ENCODE data around the gene CADPS2.

CADPS2 gene

DNA sequence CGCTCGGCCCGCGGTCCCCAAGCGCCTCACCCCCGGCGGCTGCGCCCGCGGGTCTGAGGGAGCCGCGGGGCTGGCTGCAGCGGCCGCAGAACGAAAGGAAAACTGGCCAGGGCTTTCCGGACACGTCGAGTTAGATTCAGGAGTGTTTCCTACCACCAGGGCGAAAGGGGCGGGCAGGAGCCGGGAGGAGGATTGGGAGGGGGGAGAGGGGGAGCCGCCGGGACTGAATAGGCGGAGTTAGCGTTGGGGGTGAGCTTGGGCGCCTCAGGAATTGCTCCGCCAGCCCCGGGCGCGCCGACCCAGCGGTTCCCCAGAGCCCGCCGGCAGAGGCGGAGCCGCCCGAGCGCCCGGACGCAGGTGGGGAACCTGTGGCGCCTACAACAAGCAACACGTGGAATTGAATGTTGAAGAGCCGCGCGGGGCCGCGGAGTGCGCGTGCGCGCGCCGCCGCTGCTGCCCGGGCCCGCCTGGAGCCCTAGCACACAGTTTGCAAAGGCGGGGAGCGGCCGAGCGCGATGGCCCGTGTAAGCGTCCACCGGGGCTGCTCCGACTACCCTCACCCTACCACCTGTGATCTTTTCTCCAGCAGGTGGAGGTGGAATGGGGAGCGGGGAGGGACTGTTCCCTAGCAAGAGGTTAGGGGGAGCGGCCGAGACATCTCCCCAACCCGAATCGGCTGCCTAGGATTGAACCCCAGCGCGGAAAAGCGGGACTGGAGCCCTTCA lies at the start of gene CADPS2:
TSS of gene CADPS2 (minus strand) at position 104 of the 725 bp plus-strand sequence. CDS start 123 bp downstream, outside the sequence.
- DNase-seq (ENCODE audit: low read depth) = no peak

DNA sequence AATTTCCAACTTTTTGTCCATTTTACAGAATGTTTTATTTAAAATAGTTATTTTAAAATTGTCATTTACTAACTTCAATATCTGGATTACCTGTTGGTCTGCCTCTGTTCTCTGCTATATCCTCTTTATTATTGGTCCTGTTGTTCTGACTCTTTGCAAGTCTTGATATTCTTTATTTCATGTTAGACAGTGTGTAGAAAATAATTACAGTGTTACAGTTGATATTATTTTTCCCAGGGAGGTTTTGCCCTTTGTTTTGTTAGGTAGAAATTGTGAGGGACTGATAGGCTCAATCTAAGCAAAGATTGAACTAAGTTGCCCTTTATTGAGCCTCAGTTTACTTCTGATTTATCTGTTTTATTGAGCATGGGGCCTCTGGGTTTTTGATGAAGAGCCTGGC lies 49.4 kb upstream of the CADPS2 start:
- no peak for DNase-seq (ENCODE audit: low read depth)

DNA sequence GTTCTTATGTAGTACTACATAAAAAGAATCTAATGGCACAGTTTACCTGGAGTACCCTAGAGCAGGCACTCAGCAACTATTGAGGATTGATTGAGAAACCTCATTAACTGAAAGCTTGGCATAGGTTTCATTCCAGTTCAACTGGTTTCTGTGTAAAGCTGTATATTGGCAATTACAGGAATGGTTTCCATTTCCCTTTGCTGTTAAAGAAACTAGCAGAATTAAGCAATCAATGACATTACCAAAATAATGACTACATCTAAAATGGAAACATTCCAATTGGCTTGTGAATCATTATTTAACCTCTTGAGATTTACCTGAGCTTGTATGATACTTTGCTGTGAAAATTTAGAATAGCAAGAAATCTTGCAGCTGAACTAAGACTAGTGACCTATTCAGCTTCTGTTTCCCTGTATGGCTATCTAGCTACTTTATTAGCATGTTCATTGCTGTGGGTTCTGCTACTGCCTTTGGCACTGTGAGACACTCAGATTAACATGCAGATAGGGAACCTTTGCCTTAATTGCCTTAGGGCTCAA lies 33.5 kb upstream of the CADPS2 start:
- no peak for DNase-seq (ENCODE audit: low read depth)

DNA sequence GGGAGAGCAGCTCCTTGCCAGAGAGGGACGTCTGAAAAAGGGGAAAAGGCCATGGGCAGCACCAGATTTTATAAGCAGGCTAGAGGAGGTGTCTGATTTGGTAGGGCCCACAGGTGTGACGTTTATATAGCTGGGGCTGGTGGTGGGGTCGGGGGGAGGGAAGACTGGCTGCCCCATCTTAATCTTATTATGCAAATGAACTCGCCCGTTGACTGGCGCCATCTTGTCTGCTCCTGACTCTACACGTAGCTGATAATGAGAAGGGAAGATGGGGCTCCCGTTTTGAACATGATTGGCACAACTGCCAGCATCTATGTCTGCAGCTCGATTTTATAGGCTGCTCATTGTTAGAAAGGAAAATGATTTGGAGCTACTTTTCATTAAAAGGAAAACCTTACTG lies 28.6 kb upstream of the CADPS2 start:
- DNase-seq (ENCODE audit: low read depth) = no peak

DNA sequence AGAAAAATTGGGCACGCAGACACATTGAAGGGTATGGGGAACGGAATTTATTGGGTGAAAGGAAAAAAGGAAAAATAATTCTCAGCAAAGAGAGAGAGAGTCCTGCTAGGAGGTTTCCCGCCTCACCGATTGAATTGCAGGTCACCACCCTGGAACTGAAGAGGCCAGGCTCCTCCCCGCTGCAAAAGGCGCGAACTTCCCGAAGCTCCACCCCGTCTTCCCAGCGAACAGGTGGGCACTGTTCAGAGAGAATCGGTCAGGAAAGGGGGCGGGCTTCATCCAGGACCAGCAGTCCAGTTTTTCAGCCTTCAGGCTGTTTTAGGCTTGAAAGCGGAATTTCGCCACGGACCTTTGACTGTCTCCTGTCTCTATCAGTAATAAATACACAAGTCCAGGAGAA lies 27.3 kb upstream of the CADPS2 start:
- DNase-seq (ENCODE audit: low read depth) = no peak

DNA sequence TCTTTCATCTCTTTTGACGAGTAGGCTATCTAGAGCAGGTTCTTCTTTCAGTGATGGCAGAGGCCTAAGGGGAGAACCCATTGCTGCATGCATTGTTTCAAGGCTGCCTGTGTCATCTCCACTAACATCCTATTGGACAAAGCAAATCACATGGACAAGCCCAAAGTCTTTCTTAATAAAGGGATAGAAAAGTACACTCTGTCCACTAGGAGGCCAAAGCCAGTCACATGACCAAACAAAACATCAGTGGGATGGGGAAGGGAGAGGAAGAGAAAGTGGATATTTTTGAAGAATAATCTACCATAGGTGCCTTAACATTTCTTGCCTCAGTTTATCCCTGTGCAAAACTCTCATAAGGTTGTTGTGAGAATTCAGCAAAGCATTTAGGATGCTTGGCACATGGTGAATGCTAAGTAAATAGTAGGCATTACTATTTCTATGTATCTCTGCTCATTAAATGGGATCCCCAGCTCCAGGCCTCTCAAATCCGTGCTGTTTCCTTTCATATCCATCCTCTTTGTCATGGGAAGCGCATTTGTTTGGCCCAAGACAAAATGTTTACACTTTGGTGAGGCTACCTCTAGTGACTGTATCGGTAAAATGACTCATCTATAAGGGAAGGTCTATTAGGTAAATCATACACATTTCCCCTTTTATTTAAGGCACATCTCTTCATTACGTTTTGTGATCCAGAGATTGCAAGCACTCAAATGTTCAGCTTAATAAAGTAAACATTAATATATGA lies 16.7 kb upstream of the CADPS2 start:
- DNase-seq (ENCODE audit: low read depth) = no peak

DNA sequence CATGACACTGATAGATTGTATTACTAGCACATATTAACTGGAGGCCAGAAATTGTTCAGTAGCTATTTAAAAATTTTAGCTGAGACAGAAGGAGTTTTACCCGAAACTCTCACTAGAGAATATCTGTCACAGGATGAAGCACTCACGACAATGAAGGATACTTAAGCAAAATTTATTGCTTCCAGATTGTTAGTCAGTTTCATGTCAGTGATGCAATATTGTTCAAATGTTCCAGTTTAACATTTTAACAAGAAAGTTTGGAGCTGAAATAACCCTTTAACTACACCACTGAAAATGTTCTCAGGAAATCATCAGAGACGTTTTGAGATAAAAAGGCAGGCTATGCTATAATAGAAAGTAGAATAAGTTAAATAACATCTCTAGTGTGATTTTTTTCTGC lies 15.0 kb upstream of the CADPS2 start:
- no peak for DNase-seq (ENCODE audit: low read depth)

DNA sequence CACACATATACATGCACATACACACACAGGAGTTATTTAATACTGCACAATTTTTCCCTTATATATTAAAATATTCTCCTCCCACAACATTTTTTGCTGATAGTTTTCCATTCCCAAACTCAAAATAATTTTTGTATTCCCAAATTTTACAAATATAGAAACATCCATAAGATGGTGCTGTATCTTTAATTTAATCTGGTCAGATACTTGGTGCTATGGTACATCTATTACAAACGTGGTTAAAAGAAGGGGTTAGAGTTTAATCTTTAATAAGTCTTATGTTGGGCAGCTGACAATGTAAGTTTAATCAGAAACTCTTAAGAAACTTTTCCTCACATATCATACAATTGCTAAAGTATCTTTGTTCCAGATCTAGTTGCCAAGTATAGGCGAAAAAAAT lies 10.2 kb upstream of the CADPS2 start:
- DNase-seq (ENCODE audit: low read depth) = no peak

DNA sequence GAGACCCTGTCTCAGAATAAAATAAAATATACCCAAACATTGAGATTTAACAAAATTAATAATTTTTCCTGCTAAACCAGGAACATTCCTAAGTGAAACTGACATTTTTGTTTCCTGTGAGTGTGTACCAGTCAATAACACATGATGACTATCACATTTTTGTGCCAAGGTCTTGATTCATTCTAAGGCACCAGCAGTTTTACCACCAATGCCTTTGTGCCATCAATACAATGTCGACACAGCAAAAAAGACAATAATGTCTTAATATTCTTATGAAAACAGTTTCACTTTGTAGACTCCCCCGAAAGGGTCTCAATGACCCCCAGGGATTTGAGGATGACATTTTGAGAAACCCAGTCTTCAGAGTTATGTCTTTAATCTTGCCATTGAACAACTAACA lies 7.2 kb upstream of the CADPS2 start:
- DNase-seq (ENCODE audit: low read depth) = no peak

DNA sequence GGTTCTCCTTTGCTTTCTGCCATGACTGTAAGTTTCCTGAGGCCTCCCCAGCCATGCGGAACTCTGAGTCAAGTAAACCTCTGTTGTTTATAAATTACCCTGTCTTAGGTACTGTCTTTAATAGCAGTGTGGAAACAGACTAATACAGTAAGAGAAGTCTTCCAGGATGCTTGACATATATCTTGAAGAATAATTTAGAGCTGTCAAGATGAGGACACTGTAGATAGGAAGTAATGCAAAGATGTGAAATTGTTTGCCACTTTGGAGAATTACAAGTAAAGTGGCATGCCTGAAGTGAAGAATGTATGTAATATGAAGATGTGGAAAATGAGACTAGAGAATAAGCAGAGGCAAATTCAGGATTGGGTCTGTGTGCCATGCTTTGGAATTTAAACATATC lies 2.9 kb upstream of the CADPS2 start:
- no peak for DNase-seq (ENCODE audit: low read depth)

DNA sequence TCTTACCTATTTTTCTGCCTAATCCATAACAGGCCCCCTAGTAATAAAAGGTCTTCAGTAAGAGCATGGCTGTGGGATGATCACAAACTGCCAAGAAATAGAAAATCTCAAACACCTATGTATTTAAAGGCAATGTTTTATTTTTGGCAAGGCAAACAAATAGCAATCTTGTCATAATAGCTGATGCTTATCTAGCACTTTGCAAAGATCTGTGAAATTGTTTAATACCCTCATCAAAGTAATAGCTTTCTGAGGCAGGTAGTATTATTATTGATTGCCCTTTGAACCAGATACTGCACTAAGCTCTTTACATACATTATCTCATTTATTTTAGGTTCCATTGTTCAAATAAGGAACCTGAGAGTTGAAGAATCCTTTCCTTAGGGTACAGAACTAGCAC lies 1.6 kb upstream of the CADPS2 start:
- DNase-seq (ENCODE audit: low read depth) = no peak

DNA sequence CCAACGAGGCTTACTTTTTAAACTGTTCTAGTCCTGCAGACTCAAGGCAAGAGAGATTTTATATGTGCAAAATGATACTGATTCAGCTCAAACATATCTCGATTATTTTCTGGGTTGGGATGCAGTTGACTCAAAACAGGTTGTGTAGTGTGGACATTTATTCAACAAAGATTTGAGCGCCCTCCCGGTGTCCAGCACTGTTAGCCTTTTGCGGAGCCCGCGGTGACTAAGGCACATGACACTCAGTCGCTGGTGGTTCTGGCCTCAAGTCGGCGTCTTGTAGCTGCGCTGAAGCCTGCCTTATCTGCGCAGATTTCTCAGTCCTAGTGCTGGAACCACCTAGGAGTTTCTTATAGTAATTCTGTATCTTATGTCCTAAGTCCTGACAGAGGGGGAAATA lies 938 bp upstream of the CADPS2 start:
- no peak for DNase-seq (ENCODE audit: low read depth)

DNA sequence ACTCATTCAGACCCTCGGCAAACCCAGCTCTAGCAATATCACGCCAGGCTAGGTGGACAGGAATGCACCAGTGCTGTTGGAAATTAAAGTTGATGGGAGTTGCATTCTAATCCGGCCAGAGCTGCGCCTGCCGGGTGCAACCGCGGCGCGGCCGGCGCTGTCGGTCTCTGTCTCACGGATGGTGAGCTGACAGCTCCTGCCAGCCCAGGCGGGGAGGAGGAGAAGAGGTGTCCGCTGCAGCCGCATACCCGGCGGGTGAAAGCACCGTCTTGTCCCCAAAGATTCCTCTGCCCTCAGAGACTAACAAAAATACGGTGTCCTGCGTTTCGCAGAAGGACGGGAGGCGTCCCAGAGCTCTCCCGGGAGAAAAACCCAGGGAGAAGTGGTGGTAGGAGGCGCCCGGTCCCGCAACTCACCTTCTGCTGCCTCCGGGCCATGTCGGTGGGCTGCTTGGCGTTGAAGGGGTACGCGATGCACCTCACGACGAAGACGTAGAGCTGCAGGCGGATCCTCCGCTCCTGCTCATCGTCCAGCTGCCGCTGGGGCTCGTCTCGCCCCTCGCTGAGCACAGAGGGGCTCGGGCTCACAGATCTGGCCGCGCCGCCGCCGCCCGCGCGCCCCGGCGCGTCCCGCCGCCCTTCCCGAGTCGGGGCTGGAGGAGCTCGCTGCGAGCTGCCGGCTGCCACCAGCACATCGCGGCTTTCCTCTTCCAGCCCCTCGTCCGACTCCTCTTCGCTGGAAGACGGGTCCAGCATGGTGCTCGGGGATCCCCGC lies 490 bp downstream of the CADPS2 start:
- no peak for DNase-seq (ENCODE audit: low read depth)

DNA sequence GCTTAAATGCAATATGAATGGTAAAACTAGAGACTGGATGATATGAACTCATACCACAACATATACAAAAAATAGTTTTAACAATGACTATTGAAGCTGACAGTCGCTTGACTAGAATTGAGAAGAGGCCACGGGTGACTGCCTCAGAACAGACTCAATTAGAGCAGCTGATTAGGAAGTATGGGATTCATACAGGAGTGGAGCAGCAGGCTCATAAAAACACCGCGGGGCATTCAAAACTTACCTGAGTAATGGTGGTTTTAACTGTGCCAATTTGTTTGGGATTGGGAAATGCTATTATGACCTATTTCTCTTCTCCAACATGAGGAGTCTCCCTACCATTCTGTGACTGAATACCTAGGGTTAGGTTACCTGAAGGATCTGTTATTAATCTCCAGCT lies 2.1 kb downstream of the CADPS2 start:
- DNase-seq (ENCODE audit: low read depth) = no peak

DNA sequence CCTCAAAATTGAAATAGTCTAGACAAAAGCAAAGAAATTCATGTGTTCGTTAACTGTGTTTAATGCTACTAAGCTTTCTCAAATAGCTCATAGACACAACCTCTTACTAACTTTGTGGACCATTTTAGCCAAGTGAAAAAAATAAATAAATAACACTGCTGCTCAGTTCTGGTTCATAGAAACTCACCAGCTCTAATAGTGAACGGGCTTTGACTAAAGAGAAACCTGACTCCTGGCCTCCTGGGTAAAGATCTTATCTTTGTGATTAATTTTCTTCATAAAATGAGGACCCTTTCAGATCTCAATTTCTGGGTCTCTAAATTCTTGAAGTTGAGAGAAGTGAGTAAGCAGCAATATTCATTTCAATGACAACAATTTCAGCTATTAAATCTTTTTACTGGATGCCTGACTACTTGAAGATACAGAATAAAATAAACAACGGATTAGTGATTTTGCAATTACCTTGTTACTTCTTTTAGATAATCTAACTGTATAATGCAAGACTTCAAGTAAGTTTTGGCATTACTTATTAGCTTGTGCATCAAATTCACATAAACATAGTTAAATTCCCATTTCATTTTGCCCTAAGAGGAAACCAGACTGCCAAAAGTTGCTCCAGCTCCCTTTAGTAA lies 3.1 kb downstream of the CADPS2 start:
- DNase-seq (ENCODE audit: low read depth) = no peak

DNA sequence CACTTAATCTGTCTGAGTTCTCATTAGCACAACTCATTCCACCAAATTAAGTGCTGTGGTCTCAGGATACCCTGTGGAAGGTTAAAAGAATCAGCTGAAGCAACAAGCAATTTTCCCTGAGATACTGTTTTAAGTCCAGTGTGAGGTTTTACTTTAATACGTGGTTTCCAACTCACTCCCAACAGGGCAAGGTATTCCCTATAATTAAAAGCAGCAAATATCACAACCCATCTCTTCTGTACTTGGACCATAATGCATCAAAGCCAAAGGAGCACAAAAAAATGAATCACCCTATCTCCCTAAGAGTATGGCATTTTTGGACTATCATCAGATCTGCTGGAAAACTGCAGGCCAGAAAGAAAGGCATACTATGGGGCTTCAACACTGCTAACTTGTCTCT lies 4.9 kb downstream of the CADPS2 start:
- no peak for DNase-seq (ENCODE audit: low read depth)

DNA sequence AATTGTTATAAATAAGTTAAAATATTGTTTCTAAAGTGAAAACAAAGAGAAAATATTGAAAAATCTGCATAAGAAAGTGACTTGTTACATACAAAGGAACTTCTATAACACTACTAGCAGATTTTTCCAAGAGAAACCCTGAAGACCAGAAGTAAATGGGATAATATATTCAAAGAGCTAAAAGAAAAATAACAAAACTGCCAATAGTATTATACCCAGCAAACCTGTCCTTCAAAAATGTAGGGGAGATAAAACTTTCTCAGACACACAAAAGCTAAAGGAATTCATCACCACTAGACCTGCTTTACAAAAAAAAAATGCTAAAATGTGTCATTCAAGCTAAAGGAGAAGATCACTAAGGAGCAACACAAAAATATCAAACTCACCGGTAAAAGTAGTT lies 17.0 kb downstream of the CADPS2 start:
- DNase-seq (ENCODE audit: low read depth) = no peak

DNA sequence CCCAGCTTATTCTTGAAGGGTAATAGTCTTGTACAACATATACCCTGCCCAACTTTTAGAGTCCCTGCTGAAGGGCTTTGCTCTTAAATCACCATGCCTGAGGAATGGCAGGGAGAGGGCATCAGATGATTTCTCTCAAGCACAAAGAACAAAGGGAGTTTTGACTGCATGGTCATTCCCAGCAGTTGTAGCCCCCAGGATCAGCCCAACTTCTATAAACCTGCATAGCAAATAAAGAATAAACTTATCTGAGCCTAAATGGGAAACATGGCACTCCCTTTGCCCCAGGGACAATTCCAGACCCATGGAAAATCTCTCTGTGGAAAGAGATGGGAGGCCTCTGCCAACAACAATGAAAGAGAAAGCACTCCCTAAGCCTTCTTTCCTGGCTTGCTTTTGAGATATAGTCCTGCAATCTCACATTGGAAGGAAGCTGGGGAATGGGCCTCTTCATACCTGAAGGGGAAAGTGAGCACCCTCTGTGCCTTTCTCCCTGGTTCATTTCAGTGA lies 18.7 kb downstream of the CADPS2 start:
- no peak for DNase-seq (ENCODE audit: low read depth)

DNA sequence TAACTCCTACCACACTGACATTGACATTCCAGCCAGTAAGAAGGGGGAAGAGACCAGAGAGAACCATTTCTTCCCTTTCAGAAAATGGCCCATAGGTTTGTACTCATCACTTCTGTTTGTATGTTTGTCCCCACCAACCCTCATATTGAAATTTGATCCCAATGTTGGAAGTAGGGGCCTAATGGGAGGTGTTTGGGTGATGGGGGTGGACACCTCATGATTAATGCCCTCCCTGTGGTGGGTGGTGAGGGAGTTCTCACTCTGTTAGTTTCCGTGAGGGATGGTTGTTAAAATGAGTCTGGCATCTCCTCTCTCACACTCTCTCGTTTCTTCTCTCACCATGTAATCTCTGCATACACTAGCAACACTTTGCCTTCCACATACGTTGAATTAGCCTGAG lies 21.4 kb downstream of the CADPS2 start:
- no peak for DNase-seq (ENCODE audit: low read depth)

DNA sequence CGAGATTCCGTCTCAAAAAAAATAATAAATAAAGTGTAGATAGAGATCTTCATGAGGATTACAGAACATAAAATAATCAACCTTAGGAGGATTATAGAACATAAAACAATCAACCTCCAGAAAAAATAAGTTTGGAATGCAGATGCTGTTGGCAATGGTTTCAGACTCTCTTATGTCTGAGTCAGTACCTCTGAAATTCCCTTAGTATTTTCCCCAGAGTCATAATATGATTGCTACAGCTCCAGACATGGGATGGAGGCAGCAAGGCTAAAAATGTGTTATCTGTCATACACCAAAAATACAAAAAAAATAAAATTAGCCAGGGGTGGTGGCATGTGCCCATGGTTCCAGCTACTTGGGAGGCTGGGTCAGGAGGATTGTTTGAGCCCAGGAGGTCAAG lies 22.2 kb downstream of the CADPS2 start:
- no peak for DNase-seq (ENCODE audit: low read depth)

DNA sequence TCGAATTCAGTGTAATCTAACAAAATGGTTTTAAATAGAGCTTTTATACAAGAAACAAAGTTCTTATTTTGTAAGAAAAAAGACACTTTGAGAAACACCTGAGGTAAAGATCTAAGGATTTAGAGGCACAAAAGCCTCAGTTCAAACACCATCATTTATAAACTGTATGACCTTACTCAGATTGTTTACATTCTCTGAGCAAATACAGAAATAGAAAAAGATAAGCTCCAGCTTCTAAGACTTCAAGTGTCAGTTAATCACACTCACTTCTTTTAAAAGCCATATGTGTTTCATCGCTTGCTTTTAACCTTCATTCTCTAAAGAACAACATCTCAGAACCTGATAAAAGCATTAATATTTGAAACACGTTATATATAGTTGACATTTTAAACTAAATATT lies 27.9 kb downstream of the CADPS2 start:
- DNase-seq (ENCODE audit: low read depth) = no peak

DNA sequence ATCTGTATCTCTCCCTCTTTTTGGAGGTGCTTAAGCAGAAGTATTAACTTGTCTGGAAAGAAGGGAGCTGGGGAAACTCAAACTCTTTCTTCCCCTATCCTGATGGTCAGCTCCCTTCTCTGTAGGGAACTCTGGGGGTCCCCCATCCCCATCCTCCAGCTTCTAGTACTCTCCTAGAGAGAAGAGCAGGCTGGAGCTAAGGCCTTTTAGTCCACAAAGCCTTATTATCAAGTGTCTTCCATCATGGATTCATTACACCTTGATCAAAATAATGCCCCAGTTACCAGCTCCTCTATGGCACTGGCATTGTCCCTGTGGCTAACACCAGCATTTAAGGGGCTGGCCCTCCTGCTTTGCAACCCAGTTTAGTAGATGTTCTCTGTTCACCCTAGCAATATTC lies 35.7 kb downstream of the CADPS2 start:
- no peak for DNase-seq (ENCODE audit: low read depth)
